Rectal smooth muscle tissue (tissue), 1 donor: ENCODE measurements around the gene SP3.

Source experiments
- H3K27ac ChIP-seq: one replicate; pipeline ENCODE4 v1.7.0; 2013; ENCODE audit warnings: low read depth, low read length, inconsistent platforms
- H3K27me3 ChIP-seq: one replicate; pipeline ENCODE4 v1.7.0; 2013; ENCODE audit warnings: low read length; ENCODE audit not compliant: control insufficient read depth, insufficient read depth
- H3K36me3 ChIP-seq: one replicate; pipeline ENCODE4 v1.7.0; 2013; ENCODE audit warnings: low read length; ENCODE audit not compliant: control insufficient read depth, insufficient read depth
- H3K4me1 ChIP-seq: one replicate; pipeline ENCODE4 v1.7.0; 2013; ENCODE audit warnings: low read length; ENCODE audit not compliant: control insufficient read depth, insufficient read depth
- H3K4me3 ChIP-seq: one replicate; pipeline ENCODE4 v1.7.0; 2013; ENCODE audit warnings: low read length
- H3K9ac ChIP-seq: one replicate; pipeline ENCODE4 v1.7.0; 2013; ENCODE audit warnings: low read length

SP3 gene

GRCh38 chr2:173865971-173866873, 99.0 kb downstream of the SP3 start:
- H3K9ac ChIP-seq: no peak overlapping the region
- H3K4me1 ChIP-seq: no peaks in the 10 kb centered on the region
- H3K27ac ChIP-seq: no peak overlapping the region
- H3K36me3 ChIP-seq: no peaks in the 10 kb centered on the region
- no peaks in the 10 kb centered on the region for H3K27me3 ChIP-seq
- no peak overlapping the region for H3K4me3 ChIP-seq

- no peak overlapping the region for H3K4me3 ChIP-seq
- H3K4me1 ChIP-seq: no peaks in the 10 kb centered on the region
- no peaks in the 10 kb centered on the region for H3K27me3 ChIP-seq
- H3K27ac ChIP-seq: no peak overlapping the region
- no peaks in the 10 kb centered on the region for H3K36me3 ChIP-seq
- no peak overlapping the region for H3K9ac ChIP-seq
These were observed 102.5 kb downstream of the SP3 start for GRCh38 chr2:173862612-173863217.

GRCh38 chr2:173860566-173860965, 104.6 kb downstream of the SP3 start:
- Histone ChIP-seq H3K36me3 (no peaks in the 10 kb centered on the region), H3K4me3 (no peak overlapping the region), H3K27ac (no peak overlapping the region), H3K4me1 (no peaks in the 10 kb centered on the region), H3K27me3 (no peaks in the 10 kb centered on the region), H3K9ac (no peak overlapping the region)

- no peaks in the 10 kb centered on the region for H3K27me3 ChIP-seq
- H3K36me3 ChIP-seq: no peaks in the 10 kb centered on the region
- no peak overlapping the region for H3K9ac ChIP-seq
- H3K27ac ChIP-seq: no peak overlapping the region
- no peaks in the 10 kb centered on the region for H3K4me1 ChIP-seq
- H3K4me3 ChIP-seq: no peak overlapping the region
These were observed 105.1 kb downstream of the SP3 start for GRCh38 chr2:173860082-173860481.

- H3K36me3 ChIP-seq: no peaks in the 10 kb centered on the region
- no peaks in the 10 kb centered on the region for H3K4me1 ChIP-seq
- no peak overlapping the region for H3K9ac ChIP-seq
- no peak overlapping the region for H3K4me3 ChIP-seq
- no peaks in the 10 kb centered on the region for H3K27me3 ChIP-seq
- H3K27ac ChIP-seq: no peak overlapping the region
These were observed 106.9 kb downstream of the SP3 start for GRCh38 chr2:173858291-173858731.
